Liver (tissue), 3 donors: ENCODE results near the gene ABCB1.

Experiments
- GABPA ChIP-seq, 2 donors: IDR thresholded peaks in 1 of 2; conservative IDR thresholded peaks in 1 of 2; 2 replicates each; pipeline ENCODE4 v1.6.1; 2016; ENCODE audit warnings: antibody characterized with exemption in 2 of 2, mild to moderate bottlenecking in 1 of 2, moderate library complexity in 1 of 2
- JUND ChIP-seq, 2 donors: IDR thresholded peaks; 2 replicates each; pipeline ENCODE4 v1.6.1; 2016; ENCODE audit warnings: antibody characterized with exemption in 2 of 2
- RAD21 ChIP-seq, 2 donors: IDR thresholded peaks; 2 replicates each; pipeline ENCODE4 v1.6.1; 2016; ENCODE audit warnings: antibody characterized with exemption in 2 of 2, mild to moderate bottlenecking in 2 of 2
- RXRA ChIP-seq, 2 donors: IDR thresholded peaks; 2 replicates each; pipeline ENCODE4 v1.6.1; 2017 to 2018; ENCODE audit warnings: antibody characterized with exemption in 2 of 2, mild to moderate bottlenecking in 1 of 2
- SP1 ChIP-seq: IDR thresholded peaks from 2 replicates; pipeline ENCODE4 v1.6.1; 2018; ENCODE audit warnings: antibody characterized with exemption, mild to moderate bottlenecking
- TAF1 ChIP-seq: conservative IDR thresholded peaks from 2 replicates; pipeline ENCODE4 v1.6.1; 2016; ENCODE audit warnings: antibody characterized with exemption, mild to moderate bottlenecking
- YY1 ChIP-seq: IDR thresholded peaks from 2 replicates; pipeline ENCODE4 v1.6.1; 2016; ENCODE audit warnings: antibody characterized with exemption, mild to moderate bottlenecking
- TF ChIP-seq, protein P1 (sequence below): fragments of 150-350 bp; IDR thresholded peaks from 2 replicates; pipeline ENCODE4 v1.5.1; 2017; ENCODE audit warnings: improper control_type of control experiment, low read depth, low read length; ENCODE audit not compliant: missing input control
- TF ChIP-seq, protein P2 (sequence below): IDR thresholded peaks from 2 replicates; pipeline ENCODE4 v1.6.1; 2016; ENCODE audit warnings: antibody characterized with exemption
- TF ChIP-seq, protein P3 (sequence below): IDR thresholded peaks from 2 replicates; pipeline ENCODE4 v1.6.1; 2016; ENCODE audit warnings: antibody characterized with exemption
- donor health status: healthy.
- donor health status: healthy.

GRCh38 chr7:87625101-87625500, 24.4 kb upstream of the ABCB1 start:
- TF ChIP-seq, protein P1, sequence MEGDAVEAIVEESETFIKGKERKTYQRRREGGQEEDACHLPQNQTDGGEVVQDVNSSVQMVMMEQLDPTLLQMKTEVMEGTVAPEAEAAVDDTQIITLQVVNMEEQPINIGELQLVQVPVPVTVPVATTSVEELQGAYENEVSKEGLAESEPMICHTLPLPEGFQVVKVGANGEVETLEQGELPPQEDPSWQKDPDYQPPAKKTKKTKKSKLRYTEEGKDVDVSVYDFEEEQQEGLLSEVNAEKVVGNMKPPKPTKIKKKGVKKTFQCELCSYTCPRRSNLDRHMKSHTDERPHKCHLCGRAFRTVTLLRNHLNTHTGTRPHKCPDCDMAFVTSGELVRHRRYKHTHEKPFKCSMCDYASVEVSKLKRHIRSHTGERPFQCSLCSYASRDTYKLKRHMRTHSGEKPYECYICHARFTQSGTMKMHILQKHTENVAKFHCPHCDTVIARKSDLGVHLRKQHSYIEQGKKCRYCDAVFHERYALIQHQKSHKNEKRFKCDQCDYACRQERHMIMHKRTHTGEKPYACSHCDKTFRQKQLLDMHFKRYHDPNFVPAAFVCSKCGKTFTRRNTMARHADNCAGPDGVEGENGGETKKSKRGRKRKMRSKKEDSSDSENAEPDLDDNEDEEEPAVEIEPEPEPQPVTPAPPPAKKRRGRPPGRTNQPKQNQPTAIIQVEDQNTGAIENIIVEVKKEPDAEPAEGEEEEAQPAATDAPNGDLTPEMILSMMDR, result no peak
- TF ChIP-seq JUND (IDR thresholded peaks at IDR 0.05) (no peak), TAF1 (no peak), RAD21 (IDR thresholded peaks at IDR 0.05) (no peak), YY1 (no peak), RXRA (IDR thresholded peaks at IDR 0.05) (no peak), SP1 (no peak), GABPA (IDR thresholded peaks at IDR 0.05 in 1 of 2, conservative IDR thresholded peaks at IDR 0.05 in 1 of 2) (no peak)
- TF ChIP-seq, protein P2, sequence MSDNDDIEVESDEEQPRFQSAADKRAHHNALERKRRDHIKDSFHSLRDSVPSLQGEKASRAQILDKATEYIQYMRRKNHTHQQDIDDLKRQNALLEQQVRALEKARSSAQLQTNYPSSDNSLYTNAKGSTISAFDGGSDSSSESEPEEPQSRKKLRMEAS, result no peak
- TF ChIP-seq, protein P3, sequence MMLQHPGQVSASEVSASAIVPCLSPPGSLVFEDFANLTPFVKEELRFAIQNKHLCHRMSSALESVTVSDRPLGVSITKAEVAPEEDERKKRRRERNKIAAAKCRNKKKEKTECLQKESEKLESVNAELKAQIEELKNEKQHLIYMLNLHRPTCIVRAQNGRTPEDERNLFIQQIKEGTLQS, result no peak
